IPS DF 4.7 (cell line): Measurements from ENCODE around the gene ARHGEF40.
"Not testable (repeated sequence)": the region's sequence is repeated elsewhere in the genome, so short reads cannot be mapped to it uniquely, and the experiment has no call there.

Source experiments
- DNase-seq: peaks from one replicate; pipeline ENCODE4 v3.0.0-alpha.2; 2013; ENCODE audit warnings: low spot score; ENCODE audit errors: extremely low read depth

Gene ARHGEF40

DNA sequence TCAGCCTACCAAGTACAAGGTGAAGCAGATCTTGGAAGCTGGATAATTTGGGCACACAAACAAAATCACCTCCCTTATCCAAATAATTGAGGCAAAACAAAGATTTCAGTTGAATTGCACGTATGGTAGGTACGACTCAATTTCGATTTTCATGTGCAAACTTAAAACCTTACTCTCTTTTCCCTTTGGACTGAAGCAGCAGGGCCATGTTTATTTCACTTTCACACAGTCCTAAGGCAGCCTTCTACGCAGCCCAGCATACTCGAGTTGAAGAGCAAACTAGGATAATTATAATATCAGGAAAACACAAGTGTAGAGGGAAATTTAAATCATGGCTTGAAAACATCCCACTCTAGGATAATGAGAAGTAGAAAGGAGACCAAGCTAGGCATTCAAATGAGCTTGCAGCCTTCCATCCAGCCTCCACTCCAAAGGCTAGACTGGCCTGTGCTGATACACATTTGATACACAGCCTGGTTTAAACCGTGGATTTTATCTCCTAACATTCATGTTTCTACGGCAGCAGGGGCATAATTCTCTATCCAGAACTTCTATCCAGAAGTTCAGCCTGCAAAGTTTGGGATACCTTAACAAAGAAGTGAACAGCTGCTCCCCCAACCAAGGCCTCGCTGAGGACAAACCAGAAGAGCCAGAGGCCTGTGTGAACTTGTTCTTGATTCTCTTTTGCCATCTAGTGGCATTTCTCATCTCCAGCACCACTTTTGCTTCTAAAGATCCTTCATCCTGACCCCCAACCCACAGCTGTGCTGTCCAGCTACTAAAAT, 30.3 kb upstream of the ARHGEF40 start:
- DNase-seq, result no peak

GRCh38 chr14:21040370-21040925, 29.7 kb upstream of the ARHGEF40 start:
- DNase-seq, result no peak

GRCh38 chr14:21040941-21041340, 29.2 kb upstream of the ARHGEF40 start:
- DNase-seq, result not testable (repeated sequence)

GRCh38 chr14:21041676-21042433, 28.2 kb upstream of the ARHGEF40 start, which contains the start of gene RNASE7:
Gene RNASE7 (plus strand): TSS chr14:21042362. CDS start chr14:21042993, 631 bp downstream.
- no peak for DNase-seq

DNA sequence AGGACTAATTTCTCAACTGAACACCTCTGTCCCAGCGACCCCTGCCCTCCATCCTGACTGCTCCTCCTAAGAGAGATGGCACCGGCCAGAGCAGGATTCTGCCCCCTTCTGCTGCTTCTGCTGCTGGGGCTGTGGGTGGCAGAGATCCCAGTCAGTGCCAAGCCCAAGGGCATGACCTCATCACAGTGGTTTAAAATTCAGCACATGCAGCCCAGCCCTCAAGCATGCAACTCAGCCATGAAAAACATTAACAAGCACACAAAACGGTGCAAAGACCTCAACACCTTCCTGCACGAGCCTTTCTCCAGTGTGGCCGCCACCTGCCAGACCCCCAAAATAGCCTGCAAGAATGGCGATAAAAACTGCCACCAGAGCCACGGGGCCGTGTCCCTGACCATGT, 27.2 kb upstream of the ARHGEF40 start:
- no peak for DNase-seq

DNA sequence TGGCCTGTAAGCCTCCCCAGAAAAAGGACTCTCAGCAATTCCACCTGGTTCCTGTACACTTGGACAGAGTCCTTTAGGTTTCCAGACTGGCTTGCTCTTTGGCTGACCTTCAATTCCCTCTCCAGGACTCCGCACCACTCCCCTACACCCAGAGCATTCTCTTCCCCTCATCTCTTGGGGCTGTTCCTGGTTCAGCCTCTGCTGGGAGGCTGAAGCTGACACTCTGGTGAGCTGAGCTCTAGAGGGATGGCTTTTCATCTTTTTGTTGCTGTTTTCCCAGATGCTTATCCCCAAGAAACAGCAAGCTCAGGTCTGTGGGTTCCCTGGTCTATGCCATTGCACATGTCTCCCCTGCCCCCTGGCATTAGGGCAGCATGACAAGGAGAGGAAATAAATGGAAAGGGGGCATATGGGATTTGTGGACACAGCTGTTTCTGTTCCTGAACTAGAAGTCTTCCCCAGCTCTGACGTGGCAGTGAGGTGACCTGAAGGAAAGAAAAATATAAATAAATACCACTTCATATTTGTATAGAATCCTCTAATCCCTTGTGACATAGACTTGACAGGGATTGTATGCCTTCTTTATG, 26.6 kb upstream of the ARHGEF40 start:
- DNase-seq, result no peak

DNA sequence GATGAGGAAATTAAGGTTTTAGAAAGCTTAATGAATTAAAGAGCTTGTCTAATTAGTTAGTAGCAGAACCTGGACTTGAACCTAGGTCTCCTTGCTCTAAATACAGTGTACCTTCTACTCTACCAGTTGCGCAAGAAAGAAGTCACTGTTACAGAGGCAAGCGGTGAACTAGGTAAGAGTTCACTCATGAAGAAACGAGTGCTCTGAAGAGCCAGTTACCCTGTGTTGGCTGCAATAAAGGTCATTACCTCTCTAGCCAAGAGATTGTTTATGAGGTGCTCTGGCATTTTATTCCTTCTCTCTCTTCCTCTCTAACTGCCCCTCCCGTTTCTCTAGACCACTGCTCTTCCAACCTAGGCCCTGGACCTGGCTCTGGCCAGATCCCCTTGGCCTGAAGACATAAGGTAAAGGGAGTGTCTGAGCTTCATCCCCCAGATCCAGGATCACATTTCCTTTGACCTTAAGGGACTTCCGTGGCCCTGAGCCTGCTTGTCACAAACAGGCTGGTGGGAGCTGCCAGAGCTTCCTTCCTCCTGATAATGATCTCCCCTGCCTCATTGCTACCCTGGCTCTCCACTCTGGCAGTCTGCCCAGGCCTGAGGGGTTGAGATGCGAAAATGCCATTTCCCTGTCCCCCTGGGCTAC, 26.0 kb upstream of the ARHGEF40 start:
- no peak for DNase-seq

- no peak for DNase-seq
Measured at GRCh38 chr14:21047378-21047781, 22.7 kb upstream of the ARHGEF40 start.

- no peak for DNase-seq
Measured at GRCh38 chr14:21048638-21049037, 21.5 kb upstream of the ARHGEF40 start.

- DNase-seq, result no peak
Measured at GRCh38 chr14:21049271-21049673, 20.8 kb upstream of the ARHGEF40 start.

DNA sequence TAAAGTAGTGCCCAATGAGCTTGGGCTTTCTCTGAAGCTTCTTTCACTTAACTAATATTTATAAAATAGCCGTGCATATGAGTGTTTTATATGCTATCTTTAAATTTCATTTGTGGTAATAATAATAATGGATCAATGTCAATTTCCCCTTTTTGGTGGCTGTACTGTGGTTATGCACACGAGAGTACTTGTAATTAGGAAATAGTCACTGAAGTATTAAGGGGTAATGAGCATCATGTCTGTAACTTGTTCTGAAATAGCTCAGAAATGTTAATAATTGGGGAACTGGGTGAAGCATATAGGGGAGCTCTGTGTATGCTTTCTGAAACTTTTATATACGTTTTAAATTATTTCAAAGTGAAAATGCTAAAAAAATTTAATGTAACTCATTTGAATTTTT, 19.5 kb upstream of the ARHGEF40 start:
- no peak for DNase-seq

- DNase-seq, result no peak
Measured at GRCh38 chr14:21053184-21054122, 16.7 kb upstream of the ARHGEF40 start.

GRCh38 chr14:21054123-21054767, 15.9 kb upstream of the ARHGEF40 start:
- no peak for DNase-seq

DNA sequence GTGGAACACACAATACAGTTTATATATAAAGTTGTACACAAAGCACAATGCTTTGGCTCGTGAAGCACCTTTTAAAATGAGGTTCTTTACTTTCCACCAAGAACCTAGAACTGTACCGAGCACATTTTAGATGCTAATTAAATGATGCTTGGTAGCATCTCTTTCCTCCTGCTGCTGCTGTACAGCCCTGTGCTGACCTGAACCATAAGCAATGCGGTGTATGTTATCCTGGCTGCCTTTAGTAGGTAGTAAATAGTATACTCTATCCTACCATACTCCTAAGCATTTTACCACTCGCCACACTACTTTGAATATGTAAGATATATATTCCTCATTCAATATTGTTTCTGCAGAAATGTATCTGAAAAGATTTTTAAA, 15.3 kb upstream of the ARHGEF40 start:
- no peak for DNase-seq

DNA sequence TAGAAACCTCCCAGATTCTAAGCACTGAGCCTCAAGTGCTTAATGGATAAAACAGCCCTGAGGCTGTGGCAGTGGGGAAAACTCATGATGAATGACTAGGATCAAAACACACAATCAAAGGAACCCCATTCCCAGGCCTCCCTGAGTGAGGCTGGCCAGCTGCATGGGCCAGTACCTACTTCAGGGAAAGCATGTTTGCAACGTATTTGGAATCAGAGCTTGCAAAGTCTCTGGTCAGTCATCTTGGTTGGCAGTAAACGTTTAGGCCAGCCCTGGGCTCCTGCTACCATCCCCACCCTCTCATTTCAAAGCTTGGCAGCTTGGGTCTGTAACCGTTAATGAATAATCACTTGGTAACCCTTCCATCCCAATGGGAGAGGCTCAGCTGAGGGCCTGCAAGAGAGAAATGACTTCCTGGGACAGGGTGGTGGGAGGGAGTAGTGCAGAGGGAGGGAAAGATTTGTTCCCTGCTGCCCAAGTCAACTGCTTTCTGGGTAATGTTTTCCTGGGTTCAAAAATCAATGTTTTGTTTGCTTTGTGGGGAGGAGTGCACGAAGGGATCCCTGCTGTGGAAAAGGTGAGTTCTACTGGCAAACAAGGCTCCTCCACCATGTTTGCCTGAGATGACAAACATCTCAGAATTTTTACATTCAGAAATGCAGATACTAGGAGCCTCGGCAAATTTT, 14.5 kb upstream of the ARHGEF40 start:
- DNase-seq, result no peak

- no peak for DNase-seq
Measured at GRCh38 chr14:21056520-21057163, 13.5 kb upstream of the ARHGEF40 start.

- DNase-seq, result no peak
Measured at GRCh38 chr14:21057803-21058675, 12.1 kb upstream of the ARHGEF40 start, which contains the start of gene RNASE8. Gene RNASE8 (plus strand): TSS chr14:21057822. CDS start chr14:21057893, 71 bp downstream.

GRCh38 chr14:21058903-21059302, 11.2 kb upstream of the ARHGEF40 start:
- no peak for DNase-seq
